Ramos (cell line): ENCODE measurements around the gene UNKL.

Source experiments
- in situ Hi-C: fragments of 300-500 bp; cut with MboI; formaldehyde crosslinking; loops from one replicate; pipeline ENCODE4 v1.14.3; 2022; ENCODE audit warnings: low sequenced_read_pairs; ENCODE audit not compliant: unreplicated experiment

Gene UNKL

GRCh38 chr16:1315081-1316032 is 99.1 kb downstream of the UNKL start:
- in situ Hi-C loops: no loop called here

DNA sequence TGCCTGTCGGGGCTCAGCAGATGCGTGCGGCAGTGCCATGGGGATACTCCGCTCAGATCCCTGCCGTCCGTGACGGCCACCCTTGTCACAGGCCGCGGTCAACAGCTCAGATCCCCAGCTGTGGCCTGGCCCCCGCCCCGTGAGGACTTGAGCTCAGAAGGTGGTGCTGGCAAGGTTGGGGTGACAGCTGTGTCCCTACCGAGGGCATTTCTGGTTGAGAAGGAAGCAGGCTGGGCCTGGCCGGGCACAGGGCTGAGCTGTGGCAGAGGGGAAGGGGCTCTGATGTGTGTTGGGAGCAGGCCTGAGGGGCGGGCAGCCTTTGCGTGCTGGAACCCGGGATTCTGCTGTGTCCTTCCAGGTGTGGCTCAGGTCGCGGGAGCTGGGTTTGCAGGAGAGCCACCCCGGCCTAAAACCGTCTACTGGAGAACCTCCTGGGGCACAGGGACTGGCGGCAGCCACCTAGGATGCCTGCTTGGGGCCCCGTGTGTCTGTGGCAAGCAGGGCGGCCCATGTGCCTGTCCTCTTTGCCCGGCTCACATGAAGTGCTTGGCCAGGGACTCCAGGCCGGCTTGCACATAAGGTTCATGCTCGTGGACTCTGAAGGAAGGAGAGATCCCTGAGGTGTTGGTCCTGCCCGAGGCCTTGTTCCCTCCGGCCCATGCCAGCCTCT is 100.0 kb downstream of the UNKL start:
- in situ Hi-C loops: no loop called here

DNA sequence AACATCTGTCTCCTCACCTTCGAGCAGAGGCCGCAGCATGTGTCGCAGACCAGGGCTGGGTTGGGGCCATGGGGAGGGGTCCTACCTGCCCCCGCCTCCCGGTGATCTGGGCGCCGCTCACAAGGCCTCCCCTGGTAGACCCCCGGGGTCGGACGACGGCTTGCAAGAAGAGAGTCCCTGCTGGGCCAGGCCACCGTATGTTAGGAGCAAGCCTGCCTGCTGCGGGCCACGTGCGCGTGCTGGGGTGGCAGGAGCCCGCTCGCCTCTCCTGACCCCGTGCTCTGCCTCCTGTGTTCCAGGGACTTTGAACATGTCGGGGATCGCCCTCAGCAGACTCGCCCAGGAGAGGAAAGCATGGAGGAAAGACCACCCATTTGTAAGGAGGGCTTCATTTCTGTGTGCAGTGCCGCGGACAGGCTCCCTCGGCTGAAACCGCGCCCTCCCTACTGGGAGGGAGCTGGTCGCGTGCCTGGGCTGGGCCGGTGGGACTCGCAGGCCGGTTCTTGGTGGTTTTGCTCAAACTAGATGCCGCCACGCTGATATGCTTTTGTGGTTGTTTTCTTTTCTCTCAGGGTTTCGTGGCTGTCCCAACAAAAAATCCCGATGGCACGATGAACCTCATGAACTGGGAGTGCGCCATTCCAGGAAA is 100.7 kb downstream of the UNKL start:
- in situ Hi-C loops: no loop called here
